Esophagus muscularis mucosa (tissue), 4 donors: Measurements from ENCODE around the gene STAT1. TPM values are rescaled to one million over a fixed set of nuclear protein-coding genes. Genes with fewer than 3 reads are reported as not detected.

Experiments used
- DNase-seq: peaks from one replicate; pipeline ENCODE4 v3.0.0-alpha.2; 2017; ENCODE audit errors: extremely low spot score
- H3K27ac ChIP-seq, 4 donors: fragments of 200-600 bp; sonication (generic); replicated peaks in 1 of 4; 1 replicate in 3 of 4; 2 replicates in 1 of 4; pipeline ENCODE4 v1.5.1; 2016 to 2019; ENCODE audit warnings: mild to moderate bottlenecking in 1 of 4
- H3K27me3 ChIP-seq, 4 donors: fragments of 200-600 bp; sonication (generic); one replicate each; pipeline versions ENCODE4 v1.5.1 to v1.6.0; 2016 to 2019
- H3K36me3 ChIP-seq, 4 donors: fragments of 200-600 bp; sonication (generic); one replicate each; pipeline ENCODE4 v1.5.1; 2016 to 2019
- H3K4me1 ChIP-seq, 4 donors: fragments of 200-600 bp; sonication (generic); one replicate each; pipeline ENCODE4 v1.5.1; 2016 to 2019
- H3K4me3 ChIP-seq, 4 donors: fragments of 200-600 bp; sonication (generic); 1 replicate in 2 of 4; 2 replicates in 2 of 4; pipeline ENCODE4 v1.5.1; 2016 to 2019; ENCODE audit warnings: mild to moderate bottlenecking in 4 of 4, moderate library complexity in 1 of 4
- H3K9me3 ChIP-seq, 4 donors: fragments of 200-600 bp; sonication (generic); 1 replicate in 3 of 4; 2 replicates in 1 of 4; pipeline ENCODE4 v1.5.1; 2016 to 2019
- EP300 ChIP-seq: sonication (generic); formaldehyde crosslinking; IDR thresholded peaks from one replicate; pipeline ENCODE4 v1.6.1; 2017; ENCODE audit warnings: antibody characterized with exemption
- POLR2A ChIP-seq: fragments of 450-650 bp; IDR thresholded peaks from one replicate; pipeline ENCODE4 v1.6.1; 2017; ENCODE audit warnings: antibody characterized with exemption, moderate library complexity, mild to moderate bottlenecking, low read depth
- POLR2AphosphoS5 ChIP-seq, 2 donors: sonication (generic); formaldehyde crosslinking; IDR thresholded peaks; one replicate each; pipeline ENCODE4 v1.6.1; 2017; ENCODE audit warnings: antibody characterized with exemption in 2 of 2
- WGBS: methylation state at CpG from one replicate; pipeline ENCODE4 v1.1.5; 2018; 5-methylcytosine and 5-hydroxymethylcytosine counted together
- intact Hi-C: fragments of 100-400 bp; cut with DNase I; formaldehyde crosslinking; loops from one replicate; pipeline ENCODE4 v1.15.1; 2023
- total RNA-seq, 4 donors: library from RNA; depleted of rRNA; stranded (reverse); fragments of >200 nt; gene quantifications; one replicate each; pipeline versions ENCODE4 v1.1.0 to v1.2.1, GENCODE V29; 2016
- TF ChIP-seq, protein P1 (sequence below), 3 experiments: fragments of 200-600 bp in 2 of 3; fragments of 450-650 bp in 1 of 3; sonication (generic) in 2 of 3; IDR thresholded peaks; one replicate each; pipeline ENCODE4 v1.5.1; 2017 to 2019; ENCODE audit warnings: antibody characterized with exemption in 3 of 3, mild to moderate bottlenecking in 2 of 3, moderate library complexity in 1 of 3

Gene STAT1
- total RNA-seq, 4 donors from 2014 or later: 44.2 to 57.3 (median 48.6) TPM

DNA sequence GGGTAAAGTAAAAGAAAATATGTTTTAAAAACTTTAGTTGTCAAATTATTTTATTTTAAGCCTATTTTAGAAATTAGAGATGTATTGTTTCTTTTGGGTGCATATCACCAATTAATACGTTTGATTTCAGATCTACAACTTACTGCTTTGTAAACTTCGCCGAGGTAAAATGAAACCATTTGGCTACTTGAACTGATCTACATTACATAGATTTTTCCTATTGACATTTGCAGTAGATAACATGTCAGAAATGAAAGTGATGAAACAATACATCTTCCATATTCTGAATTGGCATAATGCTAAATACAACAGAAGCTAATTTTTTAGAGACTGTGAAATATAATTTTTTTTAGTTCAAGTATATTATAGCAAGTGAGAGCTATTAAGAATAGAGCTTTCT is 93.9 kb downstream of the STAT1 start:
- peaks cover 9 to 77% (median 42%) of the 10 kb centered on the region in 4 donors for H3K36me3 ChIP-seq
- 94% methylated on average over 3 of the region's 3 CpGs for WGBS
- no peaks in the 10 kb centered on the region for H3K9me3 ChIP-seq

More for the DNA sequence above, 93.9 kb downstream of the STAT1 start:
- no peak for TF ChIP-seq EP300
- TF ChIP-seq, protein P1, sequence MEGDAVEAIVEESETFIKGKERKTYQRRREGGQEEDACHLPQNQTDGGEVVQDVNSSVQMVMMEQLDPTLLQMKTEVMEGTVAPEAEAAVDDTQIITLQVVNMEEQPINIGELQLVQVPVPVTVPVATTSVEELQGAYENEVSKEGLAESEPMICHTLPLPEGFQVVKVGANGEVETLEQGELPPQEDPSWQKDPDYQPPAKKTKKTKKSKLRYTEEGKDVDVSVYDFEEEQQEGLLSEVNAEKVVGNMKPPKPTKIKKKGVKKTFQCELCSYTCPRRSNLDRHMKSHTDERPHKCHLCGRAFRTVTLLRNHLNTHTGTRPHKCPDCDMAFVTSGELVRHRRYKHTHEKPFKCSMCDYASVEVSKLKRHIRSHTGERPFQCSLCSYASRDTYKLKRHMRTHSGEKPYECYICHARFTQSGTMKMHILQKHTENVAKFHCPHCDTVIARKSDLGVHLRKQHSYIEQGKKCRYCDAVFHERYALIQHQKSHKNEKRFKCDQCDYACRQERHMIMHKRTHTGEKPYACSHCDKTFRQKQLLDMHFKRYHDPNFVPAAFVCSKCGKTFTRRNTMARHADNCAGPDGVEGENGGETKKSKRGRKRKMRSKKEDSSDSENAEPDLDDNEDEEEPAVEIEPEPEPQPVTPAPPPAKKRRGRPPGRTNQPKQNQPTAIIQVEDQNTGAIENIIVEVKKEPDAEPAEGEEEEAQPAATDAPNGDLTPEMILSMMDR (IDR thresholded peaks at IDR 0.05): no peak
- TF ChIP-seq POLR2AphosphoS5 (IDR thresholded peaks at IDR 0.05): no peak
- no peak for TF ChIP-seq POLR2A
- H3K4me3 ChIP-seq: no peak overlapping the region
- no peak for DNase-seq
- no peak overlapping the region for H3K27ac ChIP-seq
- intact Hi-C loops: no loop called here
- no peaks in the 10 kb centered on the region for H3K27me3 ChIP-seq
- H3K4me1 ChIP-seq: peaks cover 0 to 3% (median 0%) of the 10 kb centered on the region in 4 donors

Other genes starting within 250 kb of the STAT1 start
- gene GLS, start 133.3 kb downstream of the STAT1 start, total RNA-seq: 100 to 1,000 TPM in 1 of 4 donors, 10 to 100 TPM in 3; 93.6 to 125 (median 94.0) TPM
- gene STAT4, start 136.8 kb upstream of the STAT1 start, total RNA-seq: 1 to 10 TPM in 2 of 4 donors, under 1 TPM in 2; 0.26 to 5.4 (median 2.4) TPM
- gene MYO1B, start 231.2 kb upstream of the STAT1 start, total RNA-seq: 10 to 100 TPM; 14.8 to 17.3 (median 15.9) TPM